GM12892 (cell line): Measurements from ENCODE around the gene DUT.

Experiments
- POLR2AphosphoS5 ChIP-seq: IDR thresholded peaks from 2 replicates; pipeline ENCODE4 v1.6.1; 2011; ENCODE audit warnings: low read depth, low read length, control low read depth
- TAF1 ChIP-seq: IDR thresholded peaks from 2 replicates; pipeline ENCODE4 v1.6.1; 2011; ENCODE audit warnings: low read depth, mild to moderate bottlenecking, control low read depth, low read length, borderline replicate concordance

- TF ChIP-seq POLR2AphosphoS5 (no peak), TAF1 (no peak)
Measured at GRCh38 chr15:48355377-48355776, 24.1 kb downstream of the DUT start.
